Activated T-cell treated with anti-CD3 and anti-CD28 coated beads for 24 hours (primary cell): ENCODE measurements around the gene ALDH1L1.
A peak's percentile ranks its signal among the peaks of the same experiment; 100 is the strongest.

ENCODE experiments used
- DNase-seq: peaks from one replicate; pipeline ENCODE4 v3.0.0-alpha.2; 2020; ENCODE audit warnings: low read depth

ALDH1L1 gene

DNA sequence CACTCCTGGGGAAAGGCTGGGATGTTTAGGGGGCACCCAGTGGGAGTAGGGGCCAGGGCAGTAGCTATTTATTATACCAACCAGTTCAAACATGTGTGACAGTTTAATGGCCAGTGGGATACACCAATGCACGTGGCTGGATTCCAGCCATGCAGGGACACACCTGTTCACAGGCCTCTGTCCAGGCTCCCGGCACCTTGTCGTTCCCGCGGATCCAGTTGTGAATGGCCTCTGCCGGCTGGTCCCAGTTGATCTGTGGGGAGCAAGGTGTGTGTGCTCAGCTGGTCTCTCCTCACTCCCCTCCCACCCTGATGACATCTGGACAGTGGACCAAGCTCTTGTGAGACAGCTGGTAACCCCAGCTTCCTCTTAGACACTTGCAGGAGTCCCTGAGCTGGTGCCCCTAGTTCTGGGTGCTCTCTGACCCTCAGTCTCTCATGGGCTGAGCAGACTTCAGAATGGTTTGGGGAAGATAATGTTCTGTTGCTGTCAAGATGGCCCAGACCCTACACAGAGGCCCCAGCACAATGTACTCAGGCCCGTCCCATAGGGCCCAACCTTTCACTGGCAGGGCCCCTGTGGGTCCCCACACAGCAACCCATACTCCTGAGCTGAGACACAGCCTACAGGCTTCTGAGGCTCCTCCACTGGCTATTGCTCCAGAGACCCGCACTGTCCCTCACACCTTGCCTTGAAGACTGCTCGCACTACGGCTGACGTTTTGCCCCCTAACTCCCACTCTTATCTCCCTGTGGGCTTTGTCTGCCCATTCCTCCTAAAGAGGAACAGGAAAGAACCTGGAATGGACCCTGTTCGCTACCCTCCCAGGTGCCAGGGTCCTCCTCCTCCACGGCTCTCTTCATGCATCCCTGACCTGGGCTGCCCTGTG, 25.8 kb downstream of the ALDH1L1 start:
- DNase-seq = no peak

DNA sequence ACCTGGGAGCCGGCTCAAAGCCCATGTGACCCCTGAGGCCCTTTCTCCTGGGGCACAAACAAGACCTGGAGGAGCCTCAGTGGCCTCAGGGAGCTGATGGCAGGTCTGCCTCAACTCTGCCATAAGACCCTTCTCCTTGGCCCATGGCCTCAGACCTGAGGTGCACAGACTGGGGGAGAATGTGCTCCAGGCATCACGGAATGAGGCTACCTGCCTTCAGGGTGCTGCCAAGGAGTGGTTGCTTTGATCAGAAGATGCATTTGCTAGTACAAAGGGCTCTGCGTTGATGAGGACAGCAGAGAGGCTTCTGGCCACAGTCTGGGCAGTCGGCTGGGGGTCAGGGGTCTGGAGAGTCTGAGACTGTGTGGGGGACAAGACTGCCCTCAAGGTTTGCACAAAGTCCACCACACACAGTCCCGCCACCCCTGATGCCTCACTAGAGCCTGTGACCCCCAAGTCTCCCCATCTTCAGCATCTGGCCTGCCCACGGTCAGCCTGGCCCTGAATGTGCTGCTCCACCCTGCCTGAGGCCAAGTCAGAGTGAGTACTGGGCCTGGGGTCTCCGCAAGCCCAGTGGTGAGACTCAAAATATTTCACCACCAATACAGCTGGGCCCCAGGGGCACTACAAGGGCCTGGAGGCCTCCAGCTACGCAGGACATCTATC, 26.6 kb downstream of the ALDH1L1 start:
- DNase-seq = no peak

DNA sequence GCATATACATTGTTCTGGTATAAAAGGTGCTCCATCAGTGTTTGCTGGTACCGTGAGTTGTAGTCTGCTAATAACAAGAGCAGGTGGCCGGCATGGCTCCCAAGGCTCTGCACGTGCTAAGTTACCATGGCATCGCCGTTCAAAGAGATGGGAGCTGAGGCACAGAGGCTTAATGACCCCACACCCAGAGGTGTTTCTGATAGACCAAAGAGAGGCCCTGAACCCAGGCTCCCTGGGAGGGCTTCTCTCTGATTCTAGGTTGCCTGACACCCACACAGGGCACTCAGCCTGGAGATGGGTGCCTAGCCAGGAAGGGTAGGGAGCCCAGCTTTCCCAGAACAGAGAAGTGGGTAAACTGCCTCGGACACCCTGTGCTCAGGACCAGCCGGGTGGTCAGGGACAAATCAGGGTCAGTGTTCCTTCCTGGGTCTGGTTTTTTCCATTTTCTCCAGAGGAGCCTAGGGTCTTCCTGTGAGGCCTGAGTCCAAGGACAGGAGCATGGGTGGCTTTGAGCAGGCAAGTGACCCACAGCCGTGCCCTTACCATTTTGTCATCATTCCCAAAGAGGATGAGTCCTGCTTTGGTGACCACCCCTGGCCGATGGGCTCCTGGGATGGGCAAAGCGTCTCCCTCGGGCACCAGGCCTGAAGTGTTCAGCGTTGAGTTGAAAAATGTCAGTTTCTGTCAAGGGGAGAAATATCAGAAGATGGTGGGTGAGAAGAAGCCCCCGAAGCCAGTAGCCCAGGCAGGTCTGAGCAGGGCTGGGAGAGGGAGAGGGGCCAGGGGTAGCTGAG, 27.3 kb downstream of the ALDH1L1 start:
- no peak for DNase-seq

DNA sequence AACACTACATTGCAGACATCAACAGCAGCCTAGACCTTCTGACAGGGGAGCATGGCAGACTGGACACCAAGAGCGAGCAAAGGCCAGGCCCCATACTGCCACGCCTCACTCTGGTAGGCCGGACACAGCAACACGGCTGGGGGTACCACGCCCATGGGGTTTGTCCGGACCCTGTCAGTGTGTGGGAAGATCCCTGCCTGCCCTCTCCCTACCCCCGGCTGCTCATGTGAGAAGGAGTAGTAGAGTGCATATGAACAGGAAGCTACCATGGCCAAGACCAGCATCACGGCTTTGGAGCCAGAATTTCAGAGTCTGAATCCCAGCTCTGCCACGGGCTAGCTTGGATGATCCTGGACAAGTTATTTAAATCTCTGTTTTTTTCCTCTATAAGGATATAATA, 27.9 kb downstream of the ALDH1L1 start:
- no peak for DNase-seq

DNA sequence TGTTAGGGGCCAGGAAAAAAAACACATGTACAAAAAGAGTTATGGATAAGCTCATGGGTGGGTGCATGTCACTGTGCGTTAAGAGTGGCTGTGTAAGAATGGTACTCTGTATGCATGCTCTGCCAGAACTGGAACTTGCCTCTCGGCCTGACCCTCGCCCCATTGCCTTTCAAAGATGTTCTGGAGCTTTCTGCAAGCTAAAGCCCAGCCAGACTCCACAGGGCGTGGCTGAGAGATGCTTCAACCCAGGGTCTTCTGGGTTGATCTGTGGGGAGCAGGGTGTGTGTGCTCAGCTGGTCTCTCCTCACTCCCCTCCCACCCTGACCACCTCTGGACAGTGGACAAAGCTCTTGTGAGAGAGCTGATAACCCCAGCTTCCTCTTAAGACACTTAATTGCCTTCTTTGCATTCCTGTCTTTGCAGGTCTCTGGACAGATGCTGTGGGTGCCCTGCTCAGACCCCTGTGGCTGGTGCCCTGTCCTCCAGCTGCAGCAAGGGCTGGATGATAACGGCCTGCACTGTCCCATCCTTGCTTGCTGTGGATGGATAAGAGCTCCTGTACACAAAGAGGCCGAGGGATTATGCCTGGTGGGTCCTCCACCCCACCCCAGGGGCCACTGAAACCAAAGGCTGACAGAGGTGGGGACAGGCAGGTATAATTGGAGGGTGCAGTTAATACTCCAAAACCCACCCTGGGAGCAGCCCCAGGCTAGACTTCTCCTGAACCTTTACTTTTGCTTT, 28.7 kb downstream of the ALDH1L1 start:
- no peak for DNase-seq

DNA sequence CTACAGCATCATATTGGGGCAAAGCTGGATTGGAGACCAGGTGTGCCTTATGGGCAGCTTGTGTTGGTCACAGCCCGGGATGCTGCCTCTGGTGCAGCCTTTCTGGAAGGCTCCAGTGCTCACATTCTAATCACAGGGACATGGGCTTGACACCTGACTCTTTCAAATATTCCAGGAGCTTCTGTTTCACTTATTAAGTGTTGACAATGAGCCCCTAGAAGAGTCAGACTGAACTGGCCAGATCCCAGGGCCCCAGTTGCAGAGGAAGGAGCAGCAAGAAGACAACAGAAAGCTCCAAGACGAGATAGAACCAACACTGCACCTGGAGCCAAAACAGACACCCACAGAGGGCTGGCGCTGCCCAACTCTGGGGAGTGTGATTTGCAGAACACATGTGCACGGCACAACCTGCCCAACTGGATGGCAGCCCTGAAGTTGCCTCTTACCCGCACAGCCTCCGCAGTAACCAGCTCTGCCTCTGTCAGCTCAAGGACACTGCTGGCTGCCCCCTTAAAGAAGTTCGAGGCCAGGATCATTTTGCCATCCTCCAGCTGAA, 30.3 kb downstream of the ALDH1L1 start:
- no peak for DNase-seq

DNA sequence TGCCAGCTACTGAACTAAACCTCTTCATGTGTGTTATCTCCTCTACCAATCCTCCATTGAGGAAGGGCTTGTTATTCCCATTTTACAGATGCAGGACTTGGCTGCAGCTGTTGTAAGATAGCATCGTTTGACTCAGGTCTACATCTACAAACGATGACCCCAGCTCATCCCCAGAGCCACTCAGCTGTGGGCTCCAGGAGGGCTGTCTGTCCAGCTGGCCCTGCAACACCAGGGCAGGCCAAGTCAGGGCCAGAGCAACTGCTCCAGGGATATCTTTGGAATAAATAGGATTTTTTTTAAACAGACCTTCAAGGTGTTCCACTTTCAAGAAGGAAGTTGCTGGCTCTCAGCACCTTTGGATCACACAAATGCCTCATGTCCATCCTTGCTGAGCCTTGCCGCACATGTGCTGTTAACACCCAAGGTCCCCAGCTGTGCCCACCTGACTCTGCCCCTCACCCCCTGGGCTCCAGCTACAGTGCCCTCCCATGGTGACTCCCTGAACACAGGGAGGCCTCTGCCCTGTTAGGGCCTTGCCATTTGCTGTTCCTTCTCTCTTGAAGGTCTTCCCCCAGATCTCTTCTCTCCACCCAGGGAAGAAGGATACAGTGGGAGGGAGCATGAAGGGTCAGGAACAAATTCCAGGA, 31.0 kb downstream of the ALDH1L1 start:
- DNase-seq = no peak

DNA sequence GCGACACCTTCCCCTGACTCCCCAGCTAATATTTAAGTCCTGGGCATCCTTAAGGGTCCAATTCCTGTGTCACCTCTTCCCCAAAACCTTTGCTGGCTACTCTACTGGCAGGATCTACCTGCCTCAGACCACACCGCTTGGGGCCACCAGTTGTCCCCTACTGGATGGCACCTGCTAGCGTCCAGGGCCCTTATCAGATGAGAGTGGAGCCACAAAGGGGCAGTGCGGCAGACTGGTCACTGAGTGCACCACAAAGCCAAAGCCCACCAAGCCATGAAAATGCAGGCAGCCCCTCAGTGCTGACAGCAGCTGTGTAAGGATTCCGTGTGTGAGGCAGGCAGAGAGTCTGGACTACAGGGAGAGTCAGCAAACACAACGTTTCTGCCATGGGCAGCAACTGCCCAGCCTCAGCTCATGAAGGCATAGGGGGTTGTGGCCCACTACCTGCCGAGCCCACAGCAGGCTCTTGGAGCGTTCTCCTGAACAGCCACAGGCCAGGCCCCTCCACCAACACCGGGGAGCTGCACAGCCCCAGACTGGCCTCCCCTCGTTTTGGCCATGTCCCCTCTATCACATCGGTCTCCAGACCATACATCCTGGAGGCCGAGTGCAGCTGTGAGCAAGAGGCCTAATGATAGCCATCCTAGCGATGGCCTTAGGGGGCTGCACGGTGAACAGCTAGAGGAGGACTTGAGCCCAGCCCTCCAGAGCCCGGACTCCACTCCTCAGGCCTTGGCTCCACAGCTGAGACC, 32.3 kb downstream of the ALDH1L1 start:
- no peak for DNase-seq

DNA sequence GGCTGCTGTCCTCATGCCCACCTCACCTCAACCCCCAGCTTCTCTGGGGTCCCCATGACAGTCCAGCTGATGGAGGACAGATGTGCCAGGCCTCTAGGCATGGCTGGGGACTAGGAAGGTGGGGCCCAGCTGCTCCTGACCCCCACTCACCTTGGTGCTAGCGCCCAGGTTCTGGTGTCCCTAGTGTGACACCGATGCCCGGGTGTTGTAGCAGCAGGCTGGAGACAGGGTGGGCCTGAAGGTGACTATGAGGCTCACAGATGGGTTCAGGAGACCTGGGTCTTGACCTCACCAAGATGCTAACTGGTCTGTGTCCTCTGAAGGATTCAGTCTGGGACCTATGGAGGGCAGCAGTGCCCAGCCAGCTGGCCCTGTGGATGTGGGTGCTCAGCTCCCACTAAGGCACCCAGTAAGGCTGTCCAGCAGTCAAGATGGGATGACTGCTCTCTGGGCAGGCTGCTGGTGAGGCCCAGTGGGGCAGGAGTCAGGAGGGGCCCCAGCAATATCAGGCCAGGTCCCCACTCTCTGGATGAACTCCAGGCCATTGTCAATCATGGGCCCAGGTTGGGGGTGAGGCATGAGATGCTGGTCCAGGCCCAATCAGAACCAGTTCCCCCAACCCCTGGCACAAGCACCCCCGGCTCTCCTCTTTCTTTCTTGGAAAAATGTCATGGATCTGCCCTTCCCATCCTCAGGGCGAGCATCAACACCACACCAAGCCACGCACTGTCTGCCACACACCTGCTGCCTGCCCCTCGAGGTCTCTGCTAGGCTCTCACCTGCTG, 33.0 kb downstream of the ALDH1L1 start:
- no peak for DNase-seq

DNA sequence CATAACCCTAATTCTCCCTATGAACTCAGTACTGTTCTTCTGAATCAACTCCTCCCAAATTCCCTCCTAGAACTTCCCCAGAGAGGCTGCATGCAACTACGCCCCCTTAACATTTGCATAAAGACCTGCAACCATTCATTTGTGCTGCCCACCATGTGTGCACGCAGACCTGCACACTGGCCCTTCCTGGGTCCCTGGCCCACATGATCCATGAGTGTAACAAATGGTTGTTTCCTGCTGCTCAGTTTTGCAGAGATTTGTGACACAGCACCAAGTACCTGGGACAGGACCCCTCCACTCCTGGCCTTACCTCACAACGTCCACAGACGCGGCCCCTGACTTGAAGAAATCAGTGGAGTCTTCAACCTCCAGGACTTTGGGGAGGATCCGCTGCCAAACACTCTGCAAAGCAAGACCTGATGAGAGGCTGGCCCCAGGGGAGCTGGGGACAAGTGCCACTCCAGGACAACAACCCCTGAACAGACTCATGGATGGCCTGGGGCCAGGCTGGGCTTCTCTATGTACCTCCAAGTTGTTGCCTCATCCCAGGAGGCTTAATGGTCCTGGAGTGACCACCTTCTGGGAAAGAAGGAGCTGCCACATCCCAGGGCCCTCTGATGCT, 33.8 kb downstream of the ALDH1L1 start:
- no peak for DNase-seq

DNA sequence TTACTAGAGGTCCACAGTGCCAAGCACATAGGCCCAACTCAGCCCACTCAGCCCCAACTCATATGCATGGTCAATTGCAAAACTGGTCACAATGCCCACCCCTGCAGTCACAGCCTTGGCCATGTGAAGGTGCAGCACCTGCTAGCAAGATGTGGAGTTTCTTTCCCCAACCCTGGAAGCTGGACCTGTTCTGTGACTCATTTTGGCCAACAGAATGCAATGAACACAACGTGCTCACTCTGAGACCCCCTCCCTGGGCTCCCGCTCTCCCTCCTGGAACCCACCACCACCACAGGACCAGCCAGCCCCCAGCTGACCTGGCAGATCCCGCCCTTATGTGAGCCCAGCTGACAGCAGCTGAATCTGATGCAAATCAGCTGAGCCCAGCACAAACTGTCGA, 34.4 kb downstream of the ALDH1L1 start:
- DNase-seq = no peak

DNA sequence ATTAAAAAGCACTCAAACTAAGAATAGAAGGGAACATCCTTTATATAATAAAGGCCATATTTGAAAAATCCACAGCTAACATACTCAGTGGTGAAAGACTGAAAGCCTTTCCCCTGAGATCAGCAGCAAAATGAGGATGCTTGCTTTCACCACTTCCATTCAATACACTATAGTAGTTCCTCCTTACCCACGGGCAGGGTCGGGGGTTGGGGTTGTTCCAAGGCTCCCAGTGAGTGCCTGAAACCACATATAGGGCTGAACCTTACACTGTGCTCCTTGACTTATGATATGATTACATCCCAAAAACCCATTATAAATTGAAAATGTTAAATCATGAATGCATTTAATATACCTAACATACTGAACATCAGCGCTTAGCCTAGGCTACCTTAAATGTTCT, 37.7 kb downstream of the ALDH1L1 start:
- DNase-seq = no peak

DNA sequence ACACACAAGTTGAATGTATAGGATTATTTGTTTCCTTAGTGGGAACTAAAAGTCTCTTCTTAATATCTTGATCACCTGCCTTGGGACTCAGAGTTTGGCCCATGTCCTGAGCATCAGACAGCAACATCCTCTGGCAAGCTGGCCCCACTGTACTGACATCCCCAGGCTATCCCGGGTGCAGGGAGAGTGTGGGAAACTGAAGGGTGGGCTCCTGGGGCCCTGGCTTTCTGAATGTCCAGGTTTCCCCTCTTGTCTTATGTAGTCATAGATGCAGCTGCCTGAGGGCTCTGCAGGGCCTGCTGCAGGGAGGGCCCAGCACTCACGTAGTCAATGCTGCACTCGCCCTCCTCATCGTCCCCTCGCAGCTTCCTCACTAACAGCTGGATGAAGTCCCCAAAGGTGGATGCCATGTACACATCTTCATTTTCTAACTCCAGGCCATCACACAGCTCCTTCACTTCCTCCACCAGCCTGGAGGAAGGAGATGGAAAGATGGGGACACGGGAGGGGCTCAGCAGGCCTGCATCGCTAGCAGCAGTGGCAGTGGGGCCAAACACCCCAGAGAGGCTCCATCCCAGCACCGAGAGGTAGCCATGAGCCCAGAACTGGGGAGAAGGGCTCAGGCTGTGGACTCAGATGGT, 42.8 kb downstream of the ALDH1L1 start:
- DNase-seq = no peak

DNA sequence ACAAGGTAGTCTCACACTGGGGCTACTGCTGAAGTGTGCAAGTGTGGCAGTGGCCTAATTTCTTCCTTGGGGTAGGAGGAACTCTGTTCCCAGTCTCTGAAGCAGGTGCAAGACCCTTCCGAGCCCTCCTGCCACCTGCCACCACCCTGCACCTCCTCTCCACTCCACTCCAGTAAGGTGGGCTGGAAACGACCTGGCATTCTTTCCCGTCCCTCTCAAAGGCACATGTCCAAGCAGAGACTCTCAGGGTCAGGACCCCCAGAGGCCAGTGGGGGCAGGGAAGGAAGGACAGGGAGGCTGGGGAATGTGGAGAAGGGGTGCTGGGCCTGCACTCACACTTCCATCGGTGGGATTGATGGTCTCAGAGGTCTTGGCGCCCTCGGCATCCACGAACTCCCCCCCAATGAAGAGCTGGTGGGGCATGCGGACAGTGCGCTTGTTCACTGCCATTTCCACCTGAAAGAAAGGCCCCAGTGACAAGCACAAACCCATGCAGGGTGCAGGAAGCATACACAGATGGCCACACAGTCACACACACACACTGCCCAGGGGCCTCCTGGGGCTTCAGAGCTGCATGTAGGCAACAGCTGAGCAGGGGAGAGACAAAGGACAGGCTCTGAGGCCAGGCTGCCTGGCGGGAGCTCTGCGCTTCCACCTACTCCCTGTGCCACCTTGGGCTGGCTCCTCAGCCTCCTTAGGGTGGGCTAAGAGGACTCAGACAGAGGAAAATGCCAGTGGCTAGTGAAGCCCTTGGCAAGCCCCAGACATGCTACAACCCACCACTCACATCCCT, 43.8 kb downstream of the ALDH1L1 start:
- DNase-seq = no peak

DNA sequence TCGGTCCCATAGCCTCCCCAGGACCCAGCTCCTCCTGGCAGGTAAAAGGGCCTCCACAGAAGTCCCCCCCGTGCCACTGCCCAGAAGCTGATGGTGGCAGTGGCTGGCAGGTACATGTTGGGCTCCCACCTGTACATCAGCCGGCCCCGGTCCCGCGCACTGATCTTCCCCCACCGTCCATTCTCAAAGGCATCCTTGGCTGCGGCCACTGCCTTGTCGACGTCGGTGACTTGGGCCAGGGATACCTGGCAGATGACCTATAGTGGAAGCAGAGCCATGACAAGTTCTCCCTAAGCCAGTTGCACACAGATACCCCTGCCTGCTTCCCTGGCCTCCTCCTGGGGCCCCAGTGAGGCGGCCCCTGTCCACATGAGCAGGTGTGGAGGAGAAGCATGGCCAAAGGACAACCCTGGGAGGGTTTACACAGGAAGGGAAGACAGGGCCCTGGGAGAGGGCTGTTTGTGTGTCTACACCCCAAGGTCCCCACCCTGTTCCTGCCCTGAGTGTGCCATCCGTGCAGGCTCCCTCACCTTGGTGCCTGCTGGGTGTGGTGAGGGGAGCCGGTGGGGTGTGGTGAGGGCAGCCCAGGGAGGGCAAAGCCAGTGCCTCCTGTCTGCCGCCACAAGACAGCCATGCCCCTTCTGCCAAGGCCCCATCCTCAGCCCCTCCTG, 44.8 kb downstream of the ALDH1L1 start:
- DNase-seq = no peak

DNA sequence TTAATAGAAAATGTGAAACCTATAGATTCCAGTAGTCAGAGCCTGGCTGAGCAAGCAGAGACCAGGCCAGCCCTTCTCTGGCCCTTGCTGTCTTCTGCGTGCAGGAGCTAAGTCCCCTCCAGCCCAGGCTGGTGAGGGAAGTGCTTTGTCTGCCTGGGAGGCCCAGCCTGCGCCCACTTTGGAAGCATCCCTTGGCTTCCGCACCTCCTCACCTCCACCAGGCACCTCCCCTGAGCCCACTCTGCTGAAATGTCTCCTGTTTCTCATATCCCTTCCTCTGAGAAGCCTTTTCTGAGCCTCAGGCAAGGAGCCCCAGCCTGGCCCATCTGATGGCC, 45.3 kb downstream of the ALDH1L1 start:
- DNase-seq = no peak

DNA sequence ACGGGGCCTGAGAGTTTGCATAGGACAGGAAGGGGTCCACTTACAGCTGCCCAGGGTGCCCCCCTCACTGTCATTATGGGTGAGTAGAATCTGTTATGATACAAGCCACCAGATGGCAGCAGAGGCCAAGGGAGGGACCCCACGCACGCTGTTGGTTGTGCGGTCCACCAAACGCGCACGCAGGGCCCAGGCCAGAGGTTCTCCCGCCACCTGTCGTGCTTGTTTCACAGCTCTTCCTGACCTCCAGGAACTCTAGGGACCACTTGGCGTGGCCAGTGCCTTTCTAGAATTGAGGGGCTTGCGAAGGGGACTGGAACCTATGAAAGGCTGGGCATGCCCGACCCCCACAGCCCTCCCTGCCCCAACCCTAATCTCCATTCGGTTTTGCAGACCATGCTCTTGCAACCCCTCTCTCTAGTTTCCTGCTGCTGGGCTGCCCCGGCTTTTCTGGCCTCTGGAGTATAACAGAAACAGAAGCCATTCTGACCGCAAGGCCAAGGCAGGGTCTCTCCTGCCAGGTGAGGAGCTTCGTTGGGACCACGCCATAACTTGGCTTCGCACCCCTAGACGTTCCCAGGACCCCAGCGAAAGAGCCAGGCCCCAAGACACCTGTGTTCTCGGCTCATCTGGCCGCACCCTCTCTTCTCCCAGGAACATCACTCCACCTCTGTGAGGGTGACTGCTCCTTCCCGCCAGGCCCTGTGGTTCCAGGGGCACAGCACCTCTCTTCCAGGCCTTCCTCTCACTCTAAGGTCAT, 46.0 kb downstream of the ALDH1L1 start:
- peak; percentile 37 for DNase-seq
